ENCODE measurements around the gene DSG4. TPM values are rescaled to one million over a fixed set of nuclear protein-coding genes. Genes with fewer than 3 reads are reported as not detected.

DSG4 gene
- total RNA-seq, 3 donors from 2014 or later, result 0.24 to 0.26 TPM; not detected in 1

DNA sequence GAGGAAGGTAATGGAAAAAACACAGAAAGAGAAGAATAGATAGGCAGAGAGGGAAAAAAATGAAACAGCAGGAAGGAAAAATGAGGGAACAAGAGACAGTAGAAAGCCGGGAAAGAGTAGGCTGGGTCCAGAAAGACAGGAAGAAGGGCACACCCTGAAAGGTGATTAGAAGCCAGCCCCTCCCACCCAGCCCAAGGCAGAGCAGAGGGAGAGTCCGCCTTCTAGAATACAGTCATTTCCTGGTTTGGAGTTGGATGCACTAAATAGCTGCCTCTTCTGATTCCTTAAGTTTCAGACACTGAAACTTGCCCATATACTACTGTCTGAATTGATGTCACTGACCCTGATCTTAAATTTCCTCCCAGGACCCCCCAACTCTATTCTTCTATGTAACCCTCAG is 53.0 kb downstream of the DSG4 start:
- Histone ChIP-seq H3K9me3 (no peaks in the 10 kb centered on the region), H3K4me1 (ENCODE audit: low read depth) (peaks cover 5% of the 10 kb centered on the region), H3K4me3 (no peak overlapping the region), H3K36me3 (ENCODE audit: low read depth) (no peaks in the 10 kb centered on the region)
- peak; percentile 100 for ATAC-seq
- DNase-seq, result peak; percentile 66 to 80 (median 80)
- TF ChIP-seq, protein P1, sequence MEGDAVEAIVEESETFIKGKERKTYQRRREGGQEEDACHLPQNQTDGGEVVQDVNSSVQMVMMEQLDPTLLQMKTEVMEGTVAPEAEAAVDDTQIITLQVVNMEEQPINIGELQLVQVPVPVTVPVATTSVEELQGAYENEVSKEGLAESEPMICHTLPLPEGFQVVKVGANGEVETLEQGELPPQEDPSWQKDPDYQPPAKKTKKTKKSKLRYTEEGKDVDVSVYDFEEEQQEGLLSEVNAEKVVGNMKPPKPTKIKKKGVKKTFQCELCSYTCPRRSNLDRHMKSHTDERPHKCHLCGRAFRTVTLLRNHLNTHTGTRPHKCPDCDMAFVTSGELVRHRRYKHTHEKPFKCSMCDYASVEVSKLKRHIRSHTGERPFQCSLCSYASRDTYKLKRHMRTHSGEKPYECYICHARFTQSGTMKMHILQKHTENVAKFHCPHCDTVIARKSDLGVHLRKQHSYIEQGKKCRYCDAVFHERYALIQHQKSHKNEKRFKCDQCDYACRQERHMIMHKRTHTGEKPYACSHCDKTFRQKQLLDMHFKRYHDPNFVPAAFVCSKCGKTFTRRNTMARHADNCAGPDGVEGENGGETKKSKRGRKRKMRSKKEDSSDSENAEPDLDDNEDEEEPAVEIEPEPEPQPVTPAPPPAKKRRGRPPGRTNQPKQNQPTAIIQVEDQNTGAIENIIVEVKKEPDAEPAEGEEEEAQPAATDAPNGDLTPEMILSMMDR (IDR thresholded peaks at IDR 0.05), result no peak
- intact Hi-C loops (cut with DNase I, micrococcal nuclease), result loop anchor here in 1 of 2 donors (10.0 kb wide), 1 partner anchor 85 kb away; no protein-coding TSS in a partner anchor

DNA sequence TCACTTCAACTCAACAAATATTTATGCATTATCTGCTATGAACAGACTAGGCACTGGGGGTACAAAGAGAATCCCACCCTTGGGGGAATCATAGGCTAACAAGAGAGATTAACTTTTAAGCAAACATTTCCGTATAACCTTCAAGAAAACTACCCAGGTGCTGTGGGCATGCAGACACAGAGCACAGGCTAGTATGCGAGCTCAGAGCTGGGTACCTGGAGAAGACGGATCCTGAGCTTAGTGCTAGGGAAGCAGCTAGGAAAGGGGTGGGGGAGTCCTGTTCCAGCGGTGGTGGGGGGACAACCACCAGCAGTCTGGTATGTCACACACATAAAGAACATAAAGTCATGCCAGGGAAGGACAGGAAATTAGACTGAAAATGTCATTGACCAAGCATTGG is 53.5 kb downstream of the DSG4 start:
- intact Hi-C loops (cut with DNase I, micrococcal nuclease), result no loop called here
- Histone ChIP-seq H3K36me3 (ENCODE audit: low read depth) (no peaks in the 10 kb centered on the region), H3K9me3 (no peaks in the 10 kb centered on the region), H3K4me3 (no peak overlapping the region), H3K4me1 (ENCODE audit: low read depth) (peaks cover 5% of the 10 kb centered on the region)
- DNase-seq, result peak in 1 of 3 donors; percentile 12
- TF ChIP-seq, protein P1 (IDR thresholded peaks at IDR 0.05), result no peak
- ATAC-seq, result peak; percentile 39

DNA sequence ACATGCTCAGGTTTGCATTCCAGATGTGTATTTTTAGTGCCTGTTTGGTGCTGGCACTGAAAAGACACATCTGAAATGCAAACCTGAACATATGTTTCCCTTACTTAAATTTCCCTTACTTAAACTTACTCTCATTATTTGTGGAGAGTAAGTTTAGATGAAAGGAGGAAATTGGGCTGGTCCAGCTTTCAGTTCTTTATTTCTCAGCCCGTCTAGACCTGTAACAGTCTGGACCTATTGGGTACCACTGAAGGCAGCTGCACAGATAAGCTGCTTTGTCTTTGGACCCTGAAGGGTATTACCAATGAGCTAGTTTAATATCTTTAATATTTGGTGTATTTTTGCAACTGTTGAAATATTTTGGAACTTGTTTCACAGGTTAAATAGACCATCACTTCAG is 54.0 kb downstream of the DSG4 start:
- intact Hi-C loops (cut with DNase I, micrococcal nuclease), result no loop called here
- Histone ChIP-seq H3K9me3 (no peaks in the 10 kb centered on the region), H3K4me3 (no peak overlapping the region), H3K4me1 (ENCODE audit: low read depth) (peaks cover 5% of the 10 kb centered on the region), H3K36me3 (ENCODE audit: low read depth) (no peaks in the 10 kb centered on the region)
- TF ChIP-seq, protein P1 (IDR thresholded peaks at IDR 0.05), result no peak
- ATAC-seq (no peak), DNase-seq (no peak)

DNA sequence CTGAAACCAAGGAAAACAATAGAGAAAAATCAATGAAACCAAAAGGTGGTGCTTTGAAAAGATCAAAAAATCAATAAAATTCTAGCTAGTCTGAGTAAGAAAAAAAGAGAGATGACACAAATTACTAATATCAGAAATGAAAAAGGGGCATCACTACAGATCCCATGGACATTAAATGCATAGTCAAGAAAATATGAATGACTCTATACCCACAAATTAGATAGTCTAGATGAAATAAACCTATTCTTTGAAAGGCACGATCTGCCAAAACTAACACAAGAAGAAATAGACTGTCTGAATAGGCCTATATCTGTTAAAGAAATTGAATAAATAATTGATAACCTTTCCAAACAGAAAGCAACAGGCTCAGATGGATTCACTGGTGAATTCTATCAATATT is 55.7 kb downstream of the DSG4 start:
- no peaks in the 10 kb centered on the region for H3K36me3 ChIP-seq (ENCODE audit: low read depth)
- H3K4me3 ChIP-seq, result no peak overlapping the region
- peaks cover 5% of the 10 kb centered on the region for H3K4me1 ChIP-seq (ENCODE audit: low read depth)
- TF ChIP-seq, protein P1 (IDR thresholded peaks at IDR 0.05), result no peak
- DNase-seq, result no peak
- intact Hi-C loops (cut with DNase I, micrococcal nuclease), result no loop called here
- no peak for ATAC-seq
- H3K9me3 ChIP-seq, result no peaks in the 10 kb centered on the region

DNA sequence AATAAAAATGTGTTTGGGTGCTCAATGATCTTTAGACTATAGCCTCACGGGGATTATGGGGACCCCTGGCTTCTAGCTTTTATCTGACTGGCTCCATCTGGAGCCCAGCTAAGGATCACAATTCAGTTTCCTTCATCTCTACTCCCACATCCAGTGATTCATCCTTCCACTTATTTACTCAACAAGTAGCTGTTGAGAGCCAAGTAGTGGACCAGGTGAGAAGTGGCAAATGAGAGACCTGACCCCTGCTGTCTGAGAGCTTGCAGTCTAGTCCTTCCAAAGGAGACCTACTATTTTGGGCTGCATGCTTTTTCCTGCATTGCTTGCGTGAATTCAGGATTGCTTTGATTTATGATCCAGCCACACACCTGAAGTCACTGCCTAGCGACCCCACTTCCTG is 60.2 kb downstream of the DSG4 start:
- TF ChIP-seq, protein P1 (IDR thresholded peaks at IDR 0.05), result no peak
- intact Hi-C loops (cut with DNase I, micrococcal nuclease), result no loop called here
- ATAC-seq, result no peak

DNA sequence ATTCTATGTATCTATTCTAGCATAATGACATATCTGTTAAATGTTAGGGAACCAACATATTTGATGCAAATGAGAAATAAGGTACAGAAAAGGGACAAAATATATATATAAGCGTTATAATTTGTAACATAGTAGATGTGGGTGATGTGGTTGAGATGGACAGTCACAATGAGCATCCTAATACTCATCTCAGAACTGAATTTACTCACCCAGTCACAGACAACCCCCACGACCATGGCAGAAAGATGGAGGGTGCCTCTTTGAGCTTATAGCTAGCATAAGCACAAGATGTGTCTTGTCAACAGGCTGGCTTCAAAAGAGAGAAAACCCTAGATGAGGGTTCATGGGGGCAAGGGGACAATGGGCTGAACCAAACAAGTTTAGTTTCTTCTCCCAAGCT is 61.8 kb downstream of the DSG4 start:
- Histone ChIP-seq H3K4me3 (no peak overlapping the region), H3K9me3 (no peaks in the 10 kb centered on the region), H3K36me3 (ENCODE audit: low read depth) (no peaks in the 10 kb centered on the region), H3K4me1 (ENCODE audit: low read depth) (no peaks in the 10 kb centered on the region)
- TF ChIP-seq, protein P1 (IDR thresholded peaks at IDR 0.05), result no peak
- intact Hi-C loops (cut with DNase I, micrococcal nuclease), result no loop called here
- ATAC-seq (no peak), DNase-seq (no peak)

More for the DNA sequence above, 60.2 kb downstream of the DSG4 start:
- Histone ChIP-seq H3K36me3 (ENCODE audit: low read depth) (no peaks in the 10 kb centered on the region), H3K4me1 (ENCODE audit: low read depth) (no peaks in the 10 kb centered on the region), H3K9me3 (no peaks in the 10 kb centered on the region), H3K4me3 (no peak overlapping the region)
- DNase-seq, result no peak
